ENCODE measurements around the gene TLNRD1. TPM values are rescaled to one million over a fixed set of nuclear protein-coding genes. Genes with fewer than 3 reads are reported as not detected.

The TLNRD1 gene
- 14.9 and 28.1 TPM in 2 replicates for total RNA-seq

GRCh38 chr15:81000624-81001151 is at the start of gene TLNRD1:
TLNRD1 (plus strand) TSS chr15:81000923; CDS start chr15:81002272, 1,349 bp downstream.

GRCh38 chr15:80989518-80990478 is 10.9 kb upstream of the TLNRD1 start, which contains the start of gene MESD:
MESD (minus strand) TSS chr15:80989819; CDS start chr15:80989791, 28 bp downstream.

Small RNA genes lying within 50 kb of the gene (small RNA-seq; reads per million reads assigned to genes)
- gene MIR4514, result not detected

Other genes starting within 250 kb of the TLNRD1 start
- gene CEMIP, start 221.6 kb upstream of the TLNRD1 start, total RNA-seq, result 12.6 and 29.6 TPM in 2 replicates
- gene MESD, start 11.1 kb upstream of the TLNRD1 start, total RNA-seq, result 17.8 and 27.5 TPM in 2 replicates
- gene CFAP161, start 133.3 kb downstream of the TLNRD1 start, total RNA-seq, result 0.39 TPM in 1 of 2 replicates, not detected in the other
- under 0.01 and 0.43 TPM in 2 replicates for gene IL16, start 196.0 kb downstream of the TLNRD1 start, total RNA-seq